Endodermal cell (in vitro differentiated cells): ENCODE measurements around the gene ZNF516. TPM values are rescaled to one million over a fixed set of nuclear protein-coding genes. Genes with fewer than 3 reads are reported as not detected.

Source experiments
- DNase-seq: peaks from one replicate; pipeline ENCODE4 v3.0.0-alpha.2; 2017
- H3K27ac ChIP-seq: 2 replicates; pipeline ENCODE4 v1.5.1; 2013; ENCODE audit warnings: mild to moderate bottlenecking, low read depth, low read length, moderate library complexity
- H3K27me3 ChIP-seq: 2 replicates; pipeline ENCODE4 v1.6.1; 2013; ENCODE audit warnings: mild to moderate bottlenecking, low read length, moderate library complexity; ENCODE audit not compliant: insufficient read depth, control insufficient read depth, poor library complexity, severe bottlenecking
- H3K36me3 ChIP-seq: 2 replicates; pipeline ENCODE4 v1.7.0; 2013; ENCODE audit warnings: mild to moderate bottlenecking, low read length, moderate library complexity; ENCODE audit not compliant: control insufficient read depth, insufficient read depth
- H3K4me1 ChIP-seq: one replicate; pipeline ENCODE4 v1.7.0; 2013; ENCODE audit warnings: low read length; ENCODE audit not compliant: control insufficient read depth, insufficient read depth
- H3K4me3 ChIP-seq: 2 replicates; pipeline ENCODE4 v1.5.1; 2013; ENCODE audit warnings: mild to moderate bottlenecking, low read length, moderate library complexity
- H3K9ac ChIP-seq: 2 replicates; pipeline ENCODE4 v1.6.1; 2013; ENCODE audit warnings: mild to moderate bottlenecking, low read length, moderate library complexity; ENCODE audit not compliant: poor library complexity, severe bottlenecking; ENCODE audit errors: extremely low read depth
- H3K9me3 ChIP-seq: 2 replicates; pipeline ENCODE4 v1.6.1; 2013; ENCODE audit warnings: mild to moderate bottlenecking, low read length, moderate library complexity; ENCODE audit not compliant: control insufficient read depth
- H3K27ac Mint-ChIP-seq: 2 replicates; pipeline ENCODE4 v1.8.0; 2020; ENCODE audit warnings: mixed read lengths
- H3K27me3 Mint-ChIP-seq: 2 replicates; pipeline ENCODE4 v1.8.0; 2021; ENCODE audit warnings: mild to moderate bottlenecking, mixed read lengths; ENCODE audit not compliant: insufficient read depth
- H3K36me3 Mint-ChIP-seq: 2 replicates; pipeline ENCODE4 v1.8.0; 2020; ENCODE audit warnings: low read depth, mixed read lengths
- H3K4me1 Mint-ChIP-seq: 2 replicates; pipeline ENCODE4 v1.8.0; 2020; ENCODE audit warnings: mixed read lengths
- H3K4me3 Mint-ChIP-seq: 2 replicates; pipeline ENCODE4 v1.8.0; 2020; ENCODE audit warnings: mild to moderate bottlenecking, moderate library complexity, mixed read lengths
- H3K9me3 Mint-ChIP-seq: 2 replicates; pipeline ENCODE4 v1.8.0; 2020; ENCODE audit warnings: mild to moderate bottlenecking, mixed read lengths
- CTCF ChIP-seq: fragments of 200-600 bp; sonication (generic); conservative IDR thresholded peaks from 2 replicates; pipeline ENCODE4 v1.5.0; 2021; ENCODE audit warnings: antibody characterized with exemption, mild to moderate bottlenecking
- WGBS, 2 experiments: methylation state at CpG; one replicate each; pipeline versions ENCODE4 v1.1.5 to v1.1.7; 2013; ENCODE audit warnings: missing lambda C conversion rate in 2 of 2, mixed read lengths in 1 of 2; ENCODE audit not compliant: insufficient coverage in 1 of 2, insufficient read length in 1 of 2; 5-methylcytosine and 5-hydroxymethylcytosine counted together
- total RNA-seq, 2 donors: library from RNA; stranded (reverse); fragmentation: NEBNext Ultra II Directional in 1 of 2; extraction: Animal tissue kit (Norgen Biotek cat#: 25700) in 1 of 2; gene quantifications; 2 replicates in 1 of 2; 3 replicates in 1 of 2; pipeline ENCODE4 v1.2.1, GENCODE V29; 2021

Gene ZNF516
- total RNA-seq, 2 donors from 2014 or later = 60.2 to 77.9 TPM

GRCh38 chr18:76491473-76491775 lies 3.6 kb downstream of the ZNF516 start:
- TF ChIP-seq CTCF = no peak
- WGBS, 2 experiments = 0% methylated on average over 30 of the region's 31 CpGs; no CpG with 5 or more reads in 1 of the 2 experiments
- peaks cover 4% of the 10 kb centered on the region for H3K27me3 Mint-ChIP-seq
- no peaks in the 10 kb centered on the region for H3K27me3 ChIP-seq
- no peaks in the 10 kb centered on the region for H3K36me3 ChIP-seq
- peak overlapping the region; percentile 87 for H3K4me3 Mint-ChIP-seq
- H3K9me3 Mint-ChIP-seq = no peaks in the 10 kb centered on the region
- DNase-seq = peak; percentile 91
- H3K4me1 ChIP-seq = peaks cover 2% of the 10 kb centered on the region
- H3K4me1 Mint-ChIP-seq = peaks cover 38% of the 10 kb centered on the region
- no peak overlapping the region for H3K9ac ChIP-seq
- no peaks in the 10 kb centered on the region for H3K36me3 Mint-ChIP-seq
- no peaks in the 10 kb centered on the region for H3K9me3 ChIP-seq
- peak overlapping the region; percentile 89 for H3K27ac ChIP-seq
- H3K27ac Mint-ChIP-seq = no peak overlapping the region
- H3K4me3 ChIP-seq = peak overlapping the region; percentile 94

GRCh38 chr18:76490670-76491472 lies 4.2 kb downstream of the ZNF516 start:
- Histone ChIP-seq H3K36me3 (no peaks in the 10 kb centered on the region), H3K9ac (peak overlapping the region; percentile 84), H3K4me3 (peak overlapping the region; percentile 90), H3K27me3 (no peaks in the 10 kb centered on the region), H3K9me3 (no peaks in the 10 kb centered on the region), H3K4me1 (peaks cover 2% of the 10 kb centered on the region), H3K27ac (peak overlapping the region; percentile 80)
- Mint-ChIP-seq H3K36me3 (no peaks in the 10 kb centered on the region), H3K4me1 (peaks cover 43% of the 10 kb centered on the region), H3K27ac (peak overlapping the region; percentile 93), H3K4me3 (peak overlapping the region; percentile 87), H3K9me3 (no peaks in the 10 kb centered on the region), H3K27me3 (peaks cover 4% of the 10 kb centered on the region)
- peak; percentile 86 for DNase-seq
- no peak for TF ChIP-seq CTCF
- WGBS, 2 experiments = 0 to 2% methylated on average over 9 to 57 of the region's 73 CpGs

DNA sequence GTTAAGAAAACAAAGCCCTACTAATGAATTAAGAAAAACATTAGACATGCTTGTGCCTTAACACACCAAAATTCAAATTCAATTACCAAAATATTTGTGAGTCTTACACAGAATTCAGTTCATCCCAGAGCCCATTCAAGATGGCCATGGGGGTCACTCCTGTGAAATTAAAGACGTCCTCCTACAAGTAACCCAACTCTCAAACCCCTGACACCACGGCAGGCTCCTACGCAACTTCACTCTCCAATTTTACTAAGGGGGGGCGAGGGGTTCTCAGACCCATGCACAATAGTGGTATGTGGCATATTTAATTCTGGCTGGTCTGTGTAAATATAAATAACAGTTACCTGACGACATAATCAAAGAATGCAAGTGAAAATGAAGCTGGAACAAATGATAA lies 5.0 kb downstream of the ZNF516 start:
- peaks cover 49% of the 10 kb centered on the region for H3K4me1 Mint-ChIP-seq
- no peaks in the 10 kb centered on the region for H3K9me3 Mint-ChIP-seq
- TF ChIP-seq CTCF = no peak
- H3K27ac Mint-ChIP-seq = no peak overlapping the region
- DNase-seq = no peak
- Histone ChIP-seq H3K36me3 (no peaks in the 10 kb centered on the region), H3K27ac (no peak overlapping the region), H3K9me3 (no peaks in the 10 kb centered on the region), H3K4me1 (peaks cover 2% of the 10 kb centered on the region), H3K9ac (peak overlapping the region; percentile 84), H3K4me3 (peak overlapping the region; percentile 90), H3K27me3 (no peaks in the 10 kb centered on the region)
- no peaks in the 10 kb centered on the region for H3K36me3 Mint-ChIP-seq
- 40 to 53% methylated on average over 1 to 5 of the region's 5 CpGs for WGBS, 2 experiments
- H3K4me3 Mint-ChIP-seq = peak overlapping the region; percentile 87
- H3K27me3 Mint-ChIP-seq = peaks cover 4% of the 10 kb centered on the region
